ENCODE measurements around the gene RBM47.

The RBM47 gene

GRCh38 chr4:40575846-40576245 is 53.8 kb downstream of the RBM47 start:
- Histone ChIP-seq H3K27ac (peak overlapping the region; percentile 84 to 99 (median 92)), H3K4me2 (peak overlapping the region; percentile 70 to 91 (median 76)), H3K9me3 (replicated peaks in 1 of 11) (peaks cover 0 to 9% (median 0%) of the 10 kb centered on the region in 11 experiments; a peak in 1 of 22 replicates), H3K9ac (peak overlapping the region; percentile 18 to 85 (median 73); a peak in 19 of 22 replicates), H3K36me3 (peaks cover 0 to 11% (median 0%) of the 10 kb centered on the region in 11 experiments; a peak in 3 of 22 replicates), H3K4me1 (peaks cover 53 to 95% (median 69%) of the 10 kb centered on the region in 10 experiments), H3K27me3 (no peaks in the 10 kb centered on the region), H4K20me1 (no peaks in the 10 kb centered on the region), H3K4me3 (no peak overlapping the region)
- TF ChIP-seq Cebpa-rat (IDR thresholded peaks at IDR 0.05): no peak

GRCh38 chr4:40573593-40574311 is 55.9 kb downstream of the RBM47 start:
- Histone ChIP-seq H4K20me1 (no peaks in the 10 kb centered on the region), H3K27me3 (no peaks in the 10 kb centered on the region), H3K4me3 (peak overlapping the region in 3 of 10 experiments; percentile 6 to 29 (median 22); a peak in 3 of 20 replicates), H3K4me2 (peak overlapping the region; percentile 70 to 91 (median 76)), H3K4me1 (peaks cover 53 to 92% (median 66%) of the 10 kb centered on the region in 10 experiments), H3K27ac (peak overlapping the region; percentile 84 to 99 (median 92)), H3K9me3 (replicated peaks in 1 of 11) (peaks cover 0 to 19% (median 0%) of the 10 kb centered on the region in 11 experiments; a peak in 2 of 22 replicates), H3K36me3 (peaks cover 0 to 23% (median 0%) of the 10 kb centered on the region in 11 experiments; a peak in 3 of 22 replicates), H3K9ac (peak overlapping the region; percentile 62 to 85 (median 74))
- peak in 9 of 11 experiments; percentile 55 to 93 (median 73); a peak in 11 of 22 replicates for TF ChIP-seq Cebpa-rat (IDR thresholded peaks at IDR 0.05)

GRCh38 chr4:40572692-40573310 is 56.9 kb downstream of the RBM47 start:
- peak overlapping the region; percentile 57 to 89 (median 75); a peak in 21 of 22 replicates for H3K4me2 ChIP-seq
- peak overlapping the region; percentile 84 to 99 (median 92) for H3K27ac ChIP-seq
- peaks cover 0 to 19% (median 0%) of the 10 kb centered on the region in 11 experiments; a peak in 2 of 22 replicates for H3K9me3 ChIP-seq (replicated peaks in 1 of 11)
- H4K20me1 ChIP-seq: no peaks in the 10 kb centered on the region; a peak in 1 of 22 replicates
- H3K4me3 ChIP-seq: no peak overlapping the region
- no peaks in the 10 kb centered on the region for H3K27me3 ChIP-seq
- peaks cover 52 to 91% (median 59%) of the 10 kb centered on the region in 10 experiments for H3K4me1 ChIP-seq
- no peak for TF ChIP-seq Cebpa-rat (IDR thresholded peaks at IDR 0.05)
- H3K9ac ChIP-seq: peak overlapping the region in 5 of 11 experiments; percentile 73 to 85 (median 83); a peak in 9 of 22 replicates
- H3K36me3 ChIP-seq: peaks cover 0 to 29% (median 0%) of the 10 kb centered on the region in 11 experiments; a peak in 3 of 22 replicates

GRCh38 chr4:40571208-40571607 is 58.5 kb downstream of the RBM47 start:
- no peak for TF ChIP-seq Cebpa-rat (IDR thresholded peaks at IDR 0.05)
- Histone ChIP-seq H3K9ac (no peak overlapping the region), H3K4me3 (no peak overlapping the region), H3K9me3 (replicated peaks in 1 of 11) (peaks cover 0 to 19% (median 0%) of the 10 kb centered on the region in 11 experiments; a peak in 2 of 22 replicates), H3K4me1 (peaks cover 36 to 95% (median 43%) of the 10 kb centered on the region in 10 experiments), H3K36me3 (peaks cover 0 to 44% (median 0%) of the 10 kb centered on the region in 11 experiments; a peak in 3 of 22 replicates), H3K27me3 (no peaks in the 10 kb centered on the region), H4K20me1 (no peaks in the 10 kb centered on the region; a peak in 1 of 22 replicates), H3K27ac (peak overlapping the region in 5 of 11 experiments; percentile 90 to 99 (median 93); a peak in 5 of 22 replicates), H3K4me2 (peak overlapping the region in 2 of 11 experiments; percentile 87; a peak in 4 of 22 replicates)

- Histone ChIP-seq H3K27ac (peak overlapping the region in 4 of 11 experiments; percentile 2 to 99 (median 95); a peak in 2 of 22 replicates), H3K9me3 (replicated peaks in 1 of 11) (peaks cover 0 to 19% (median 0%) of the 10 kb centered on the region in 11 experiments; a peak in 2 of 22 replicates), H3K9ac (no peak overlapping the region), H3K4me1 (peaks cover 29 to 95% (median 38%) of the 10 kb centered on the region in 10 experiments), H3K4me2 (peak overlapping the region in 2 of 11 experiments; percentile 87; a peak in 4 of 22 replicates), H3K27me3 (no peaks in the 10 kb centered on the region), H3K36me3 (peaks cover 0 to 46% (median 0%) of the 10 kb centered on the region in 11 experiments; a peak in 3 of 22 replicates), H4K20me1 (no peaks in the 10 kb centered on the region; a peak in 1 of 22 replicates), H3K4me3 (no peak overlapping the region)
- no peak for TF ChIP-seq Cebpa-rat (IDR thresholded peaks at IDR 0.05)
These were observed 59.2 kb downstream of the RBM47 start for GRCh38 chr4:40570348-40571077.

- Histone ChIP-seq H3K27ac (peak overlapping the region in 6 of 11 experiments; percentile 44 to 93 (median 77); a peak in 11 of 22 replicates), H3K4me3 (no peak overlapping the region), H4K20me1 (no peaks in the 10 kb centered on the region; a peak in 1 of 22 replicates), H3K4me2 (peak overlapping the region in 6 of 11 experiments; percentile 9 to 94 (median 78); a peak in 10 of 22 replicates), H3K9ac (peak overlapping the region in 3 of 11 experiments; percentile 22 to 71 (median 65); a peak in 4 of 22 replicates), H3K27me3 (no peaks in the 10 kb centered on the region), H3K4me1 (peaks cover 4 to 99% (median 41%) of the 10 kb centered on the region in 10 experiments), H3K36me3 (peaks cover 0 to 39% (median 0%) of the 10 kb centered on the region in 11 experiments; a peak in 3 of 22 replicates), H3K9me3 (replicated peaks in 1 of 11) (0 out of 22 replicates have a peak, but pooled peaks cover 0 to 1% (median 0%) of the 10 kb centered on the region in 11 experiments)
- TF ChIP-seq Cebpa-rat (IDR thresholded peaks at IDR 0.05): no peak
These were observed 64.7 kb downstream of the RBM47 start for GRCh38 chr4:40564815-40565483.

- H3K4me1 ChIP-seq: peaks cover 8 to 99% (median 48%) of the 10 kb centered on the region in 10 experiments
- no peaks in the 10 kb centered on the region; a peak in 1 of 22 replicates for H4K20me1 ChIP-seq
- H3K4me3 ChIP-seq: no peak overlapping the region
- H3K27ac ChIP-seq: peak overlapping the region in 6 of 11 experiments; percentile 22 to 93 (median 86); a peak in 9 of 22 replicates
- no peaks in the 10 kb centered on the region for H3K9me3 ChIP-seq (replicated peaks in 1 of 11)
- no peaks in the 10 kb centered on the region for H3K27me3 ChIP-seq
- H3K36me3 ChIP-seq: peaks cover 0 to 34% (median 0%) of the 10 kb centered on the region in 11 experiments; a peak in 3 of 22 replicates
- peak overlapping the region in 9 of 11 experiments; percentile 3 to 94 (median 61); a peak in 16 of 22 replicates for H3K4me2 ChIP-seq
- H3K9ac ChIP-seq: peak overlapping the region in 4 of 11 experiments; percentile 19 to 71 (median 32); a peak in 5 of 22 replicates
- TF ChIP-seq Cebpa-rat (IDR thresholded peaks at IDR 0.05): no peak
These were observed 65.7 kb downstream of the RBM47 start for GRCh38 chr4:40564004-40564403.
